Neural progenitor cell (in vitro differentiated cells): ENCODE results near the gene GNG4. TPM values are rescaled to one million over a fixed set of nuclear protein-coding genes. Genes with fewer than 3 reads are reported as not detected.

Experiments used
- DNase-seq: peaks from one replicate; pipeline ENCODE4 v3.0.0-alpha.2; 2016; ENCODE audit warnings: low spot score
- H2AFZ ChIP-seq: fragments of 200-600 bp; sonication (generic); replicated peaks from 2 replicates; pipeline ENCODE4 v1.6.1; 2016; ENCODE audit warnings: antibody characterized with exemption
- H3F3A ChIP-seq: fragments of 200-600 bp; sonication (generic); 2 replicates; pipeline ENCODE4 v1.6.1; 2016; ENCODE audit warnings: antibody characterized with exemption, low read depth
- H3K27ac ChIP-seq: fragments of 200-600 bp; sonication (generic); 2 replicates; pipeline ENCODE4 v1.5.1; 2016; ENCODE audit warnings: mild to moderate bottlenecking
- H3K27me3 ChIP-seq: fragments of 200-600 bp; sonication (generic); 2 replicates; pipeline ENCODE4 v1.6.1; 2016; ENCODE audit warnings: mild to moderate bottlenecking, moderate library complexity
- H3K36me3 ChIP-seq: fragments of 200-600 bp; sonication (generic); 2 replicates; pipeline ENCODE4 v1.5.1; 2016
- H3K4me1 ChIP-seq: fragments of 200-600 bp; sonication (generic); 2 replicates; pipeline ENCODE4 v1.6.1; 2016; ENCODE audit warnings: mixed run types
- H3K4me2 ChIP-seq: fragments of 200-600 bp; sonication (generic); 2 replicates; pipeline ENCODE4 v1.6.1; 2016
- H3K4me3 ChIP-seq: fragments of 200-600 bp; sonication (generic); 2 replicates; pipeline ENCODE4 v1.5.1; 2016
- H3K79me2 ChIP-seq: fragments of 200-600 bp; sonication (generic); 2 replicates; pipeline ENCODE4 v1.6.1; 2016; ENCODE audit warnings: low read depth
- H3K9ac ChIP-seq: fragments of 200-600 bp; sonication (generic); 2 replicates; pipeline ENCODE4 v1.6.1; 2016
- H3K9me3 ChIP-seq: fragments of 200-600 bp; sonication (generic); 2 replicates; pipeline ENCODE4 v1.5.1; 2016; ENCODE audit warnings: low read depth
- H4K20me1 ChIP-seq: fragments of 200-600 bp; sonication (generic); 2 replicates; pipeline ENCODE4 v1.6.1; 2016; ENCODE audit warnings: low read depth
- H3K27ac Mint-ChIP-seq: 3 replicates; pipeline ENCODE4 v1.8.0; 2021; ENCODE audit warnings: mixed read lengths
- H3K27me3 Mint-ChIP-seq: 2 replicates; pipeline ENCODE4 v1.8.0; 2022; ENCODE audit warnings: low read depth, mild to moderate bottlenecking, inconsistent platforms, moderate library complexity, mixed read lengths; ENCODE audit not compliant: insufficient read depth
- H3K36me3 Mint-ChIP-seq: 3 replicates; pipeline ENCODE4 v1.8.0; 2021; ENCODE audit warnings: mixed read lengths
- H3K4me1 Mint-ChIP-seq: 3 replicates; pipeline ENCODE4 v1.8.0; 2021; ENCODE audit warnings: mixed read lengths
- H3K4me3 Mint-ChIP-seq: 3 replicates; pipeline ENCODE4 v1.8.0; 2021; ENCODE audit warnings: mild to moderate bottlenecking, moderate library complexity, mixed read lengths
- H3K9me3 Mint-ChIP-seq: 3 replicates; pipeline ENCODE4 v1.8.0; 2020; ENCODE audit warnings: mixed read lengths
- CTCF ChIP-seq: fragments of 200-600 bp; sonication (generic); IDR thresholded peaks from 2 replicates; pipeline ENCODE4 v1.5.1; 2017; ENCODE audit warnings: antibody characterized with exemption, mild to moderate bottlenecking
- EZH2 ChIP-seq: fragments of 200-600 bp; sonication (generic); IDR thresholded peaks from 2 replicates; pipeline ENCODE4 v1.6.1; 2017; ENCODE audit warnings: antibody characterized with exemption, mild to moderate bottlenecking, moderate library complexity
- EZH2phosphoT487 ChIP-seq: fragments of 200-600 bp; sonication (generic); IDR thresholded peaks from 2 replicates; pipeline ENCODE4 v1.6.1; 2017; ENCODE audit warnings: antibody characterized with exemption
- total RNA-seq: library from RNA; depleted of rRNA; stranded (reverse); fragments of >200 nt; gene quantifications from 2 replicates; pipeline ENCODE4 v1.2.3, GENCODE V29; 2015; ENCODE audit warnings: low replicate concordance

Gene GNG4
- total RNA-seq, 1 donor from 2014 or later, result 14.9 TPM

DNA sequence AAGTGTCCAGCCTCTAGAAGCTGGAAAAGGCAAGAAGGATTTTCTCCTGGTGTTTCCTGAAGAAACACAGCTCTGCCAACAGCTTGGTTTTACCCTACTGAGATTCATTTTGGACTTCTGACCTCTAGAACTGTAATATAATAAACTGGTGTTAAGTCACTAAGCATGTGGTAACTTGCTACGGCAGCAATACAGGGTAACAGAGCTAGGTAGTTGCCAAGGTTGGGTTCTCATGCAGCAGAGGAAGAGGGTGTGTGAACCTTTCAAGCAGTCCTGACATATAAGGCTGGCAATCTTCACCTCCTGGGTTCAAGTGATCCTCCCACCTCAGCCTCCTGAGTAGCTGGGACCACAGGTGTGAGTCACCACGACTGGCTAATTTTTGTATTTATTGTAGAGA, 36.0 kb downstream of the GNG4 start:
- Mint-ChIP-seq H3K36me3 (peaks cover 4% of the 10 kb centered on the region), H3K4me1 (no peaks in the 10 kb centered on the region), H3K9me3 (no peaks in the 10 kb centered on the region)

DNA sequence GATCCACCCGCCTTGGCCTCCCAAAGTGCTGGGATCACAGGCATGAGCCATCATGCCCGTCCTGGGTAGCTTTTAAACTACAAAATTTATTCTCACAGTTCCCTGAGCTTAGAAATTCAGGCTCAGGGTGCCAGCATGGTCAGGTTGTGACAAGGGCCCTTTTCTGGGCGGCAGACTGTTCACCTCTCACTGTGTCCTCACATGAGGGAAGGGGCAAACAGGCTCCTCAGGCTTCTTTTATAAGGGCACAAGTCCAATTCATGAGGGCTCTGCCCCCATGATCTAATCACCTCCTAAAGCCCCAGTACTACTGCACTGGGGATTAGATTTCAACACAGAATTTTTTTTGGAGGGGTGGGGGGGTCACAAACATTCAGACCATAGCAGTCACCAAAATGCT, 36.8 kb downstream of the GNG4 start:
- DNase-seq, result no peak
- Histone ChIP-seq H3K79me2 (no peaks in the 10 kb centered on the region), H3K9me3 (no peaks in the 10 kb centered on the region), H3K9ac (no peak overlapping the region), H3K36me3 (no peaks in the 10 kb centered on the region), H3K4me1 (no peaks in the 10 kb centered on the region), H3K27me3 (no peaks in the 10 kb centered on the region), H3K4me3 (no peak overlapping the region), H3K4me2 (no peak overlapping the region), H3K27ac (no peak overlapping the region), H4K20me1 (no peaks in the 10 kb centered on the region), H3F3A (no peaks in the 10 kb centered on the region), H2AFZ (no peak overlapping the region)
- Mint-ChIP-seq H3K27ac (no peak overlapping the region), H3K9me3 (no peaks in the 10 kb centered on the region), H3K27me3 (peaks cover 4% of the 10 kb centered on the region), H3K36me3 (peaks cover 4% of the 10 kb centered on the region), H3K4me3 (no peak overlapping the region), H3K4me1 (no peaks in the 10 kb centered on the region)
- TF ChIP-seq EZH2, result no peak
- TF ChIP-seq CTCF, result no peak
- TF ChIP-seq EZH2phosphoT487, result no peak

More for the DNA sequence above, 36.0 kb downstream of the GNG4 start:
- H2AFZ ChIP-seq, result no peak overlapping the region
- Mint-ChIP-seq H3K27me3 (peaks cover 2% of the 10 kb centered on the region), H3K27ac (no peak overlapping the region), H3K4me3 (no peak overlapping the region)
- no peaks in the 10 kb centered on the region for H4K20me1 ChIP-seq
- H3K27me3 ChIP-seq, result no peaks in the 10 kb centered on the region
- no peak for DNase-seq
- no peak overlapping the region for H3K9ac ChIP-seq
- H3K4me3 ChIP-seq, result no peak overlapping the region
- no peak overlapping the region for H3K27ac ChIP-seq
- no peaks in the 10 kb centered on the region for H3K4me1 ChIP-seq
- TF ChIP-seq CTCF (no peak), EZH2 (no peak), EZH2phosphoT487 (no peak)
- no peaks in the 10 kb centered on the region for H3F3A ChIP-seq
- H3K36me3 ChIP-seq, result no peaks in the 10 kb centered on the region
- H3K9me3 ChIP-seq, result no peaks in the 10 kb centered on the region
- H3K79me2 ChIP-seq, result no peaks in the 10 kb centered on the region
- H3K4me2 ChIP-seq, result no peak overlapping the region

GRCh38 chr1:235610157-235610556, 39.4 kb downstream of the GNG4 start:
- Mint-ChIP-seq H3K9me3 (peaks cover 2% of the 10 kb centered on the region), H3K36me3 (no peaks in the 10 kb centered on the region), H3K27me3 (peaks cover 4% of the 10 kb centered on the region), H3K27ac (no peak overlapping the region), H3K4me1 (peaks cover 4% of the 10 kb centered on the region), H3K4me3 (no peak overlapping the region)
- no peaks in the 10 kb centered on the region for H3K79me2 ChIP-seq
- no peaks in the 10 kb centered on the region for H3K9me3 ChIP-seq
- no peak overlapping the region for H3K9ac ChIP-seq
- no peak for TF ChIP-seq EZH2
- no peak overlapping the region for H3K4me3 ChIP-seq
- H3K4me1 ChIP-seq, result no peaks in the 10 kb centered on the region
- no peak overlapping the region for H3K4me2 ChIP-seq
- no peaks in the 10 kb centered on the region for H3K36me3 ChIP-seq
- no peak overlapping the region for H2AFZ ChIP-seq
- no peaks in the 10 kb centered on the region for H3F3A ChIP-seq
- H4K20me1 ChIP-seq, result no peaks in the 10 kb centered on the region
- no peaks in the 10 kb centered on the region for H3K27me3 ChIP-seq
- DNase-seq, result no peak
- H3K27ac ChIP-seq, result no peak overlapping the region

DNA sequence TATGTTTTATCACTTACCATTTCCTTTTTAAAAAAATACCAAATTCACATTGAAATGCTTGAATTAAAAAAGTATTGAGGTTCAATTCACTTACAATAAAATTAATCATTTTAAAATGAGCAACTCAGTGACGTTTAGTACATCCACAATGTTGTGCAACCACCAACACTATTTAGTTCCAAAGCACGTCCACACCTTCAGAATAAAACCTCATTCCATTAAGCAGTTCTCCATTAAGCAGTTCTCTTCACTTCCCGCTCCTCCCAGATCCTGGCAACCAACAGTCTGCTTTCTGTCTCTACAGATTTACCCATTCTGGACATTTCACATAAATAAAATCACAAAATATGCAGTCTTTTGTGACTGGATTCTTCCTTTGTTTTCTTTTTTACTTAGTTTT, 41.3 kb downstream of the GNG4 start:
- Histone ChIP-seq H2AFZ (no peak overlapping the region), H3K4me1 (no peaks in the 10 kb centered on the region), H3K27me3 (no peaks in the 10 kb centered on the region), H3K4me2 (no peak overlapping the region), H4K20me1 (no peaks in the 10 kb centered on the region), H3K36me3 (no peaks in the 10 kb centered on the region), H3K9me3 (no peaks in the 10 kb centered on the region), H3K27ac (no peak overlapping the region), H3K4me3 (no peak overlapping the region), H3F3A (no peaks in the 10 kb centered on the region), H3K79me2 (no peaks in the 10 kb centered on the region), H3K9ac (no peak overlapping the region)
- Mint-ChIP-seq H3K27me3 (peaks cover 2% of the 10 kb centered on the region), H3K4me3 (no peak overlapping the region), H3K9me3 (peaks cover 2% of the 10 kb centered on the region), H3K36me3 (no peaks in the 10 kb centered on the region), H3K27ac (no peak overlapping the region), H3K4me1 (peaks cover 4% of the 10 kb centered on the region)
- DNase-seq, result no peak
- no peak for TF ChIP-seq EZH2phosphoT487
- TF ChIP-seq EZH2, result no peak
- no peak for TF ChIP-seq CTCF
